Panc1 (cell line): ENCODE results near the gene ADAT1. TPM values are rescaled to one million over a fixed set of nuclear protein-coding genes. Genes with fewer than 3 reads are reported as not detected.

Experiments used
- ATAC-seq: fragments of 200-7000 bp; cut with Tn5 transposase; 2 replicates; pipeline ENCODE4 v1.9.1; 2020; ENCODE audit warnings: mild to moderate bottlenecking, moderate library complexity
- BruUV-seq: library from RNA; stranded (reverse); fragments of 400-500 nt; replicated peaks from 2 replicates; lab custom pipeline; 2021; lab: Mats Ljungman, UMichigan
- CTCF ChIA-PET: fragments of 300-600 bp; sonication (Branson Sonifier 250); formaldehyde crosslinking; loops from one replicate; lab custom pipeline; 2022; ENCODE audit warnings: antibody characterized with exemption; lab: Charles Lee
- POLR2A ChIA-PET: fragments of 300-600 bp; sonication (Branson Sonifier 250); formaldehyde crosslinking; loops from one replicate; lab custom pipeline; 2022; ENCODE audit warnings: antibody characterized with exemption; lab: Charles Lee
- DNase-seq: peaks from one replicate; pipeline ENCODE4 v3.0.0-alpha.2; 2010; ENCODE audit warnings: low read depth, low spot score
- H3K27ac ChIP-seq: 2 replicates; pipeline ENCODE4 v1.5.1; 2011; ENCODE audit warnings: mild to moderate bottlenecking, low read length, inconsistent platforms
- H3K27me3 ChIP-seq: fragments of 200-500 bp; sonication (Bioruptor generic); 2 replicates; pipeline ENCODE4 v1.6.0; 2014; ENCODE audit warnings: low read length, inconsistent platforms; ENCODE audit not compliant: control insufficient read depth, insufficient read depth
- H3K36me3 ChIP-seq: fragments of 200-500 bp; sonication (Bioruptor generic); 2 replicates; pipeline ENCODE4 v1.5.1; 2014; ENCODE audit warnings: inconsistent platforms, mild to moderate bottlenecking, low read length, moderate library complexity; ENCODE audit not compliant: control insufficient read depth, insufficient read depth
- H3K4me1 ChIP-seq: 2 replicates; pipeline ENCODE4 v1.5.1; 2011; ENCODE audit warnings: inconsistent platforms, mild to moderate bottlenecking, low read length, moderate library complexity; ENCODE audit not compliant: control insufficient read depth, insufficient read depth
- H3K4me3 ChIP-seq, 2 experiments: 2 replicates each; pipeline ENCODE4 v1.5.1; 2011 to 2012; ENCODE audit warnings: low read depth in 2 of 2, low read length in 2 of 2, mild to moderate bottlenecking in 2 of 2, inconsistent platforms in 1 of 2, moderate library complexity in 1 of 2
- H3K9me3 ChIP-seq: fragments of 200-500 bp; sonication (Bioruptor generic); 2 replicates; pipeline ENCODE4 v1.5.1; 2014; ENCODE audit warnings: low read depth, mild to moderate bottlenecking, inconsistent platforms, low read length, moderate library complexity; ENCODE audit not compliant: control insufficient read depth, insufficient read depth
- CTCF ChIP-seq: fragments of 450-650 bp; IDR thresholded peaks from 2 replicates; pipeline ENCODE4 v1.5.1; 2017; ENCODE audit warnings: mild to moderate bottlenecking
- POLR2AphosphoS5 ChIP-seq: IDR thresholded peaks from 2 replicates; pipeline ENCODE4 v1.6.1; 2012; ENCODE audit warnings: mild to moderate bottlenecking, low read depth, low read length, moderate library complexity
- SIN3A ChIP-seq: IDR thresholded peaks from 2 replicates; pipeline ENCODE4 v1.6.1; 2012; ENCODE audit warnings: low read depth, mild to moderate bottlenecking, low read length, moderate library complexity, borderline replicate concordance; ENCODE audit not compliant: insufficient read depth
- TCF7L2 ChIP-seq: IDR thresholded peaks from 2 replicates; pipeline ENCODE4 v1.6.1; 2011; ENCODE audit warnings: mild to moderate bottlenecking, low read depth, low read length, inconsistent platforms
- in situ Hi-C: cut with HindIII; loops from 2 replicates; pipeline ENCODE4 v1.10.0; 2016; ENCODE audit warnings: low sequenced_read_pairs, low pct_unique_long_range_greater_than_20kb
- intact Hi-C: fragments of 100-400 bp; cut with micrococcal nuclease; formaldehyde crosslinking; loops from one replicate; pipeline ENCODE4 v1.10.0; 2022; ENCODE audit not compliant: unreplicated experiment
- total RNA-seq: library from RNA; stranded (reverse); gene quantifications from one replicate; pipeline ENCODE4 v1.2.1, GENCODE V29; 2021; ENCODE audit not compliant: unreplicated experiment
- TF ChIP-seq, protein P1 (sequence below), 2 experiments: IDR thresholded peaks; 2 replicates each; pipeline ENCODE4 v1.6.1; 2011 to 2012; ENCODE audit warnings: low read depth in 2 of 2, control low read depth in 1 of 2, low read length in 1 of 2, mild to moderate bottlenecking in 1 of 2, moderate library complexity in 1 of 2; ENCODE audit not compliant: insufficient read depth in 1 of 2

ADAT1 gene
- total RNA-seq, 1 experiment from 2014 or later: 46.8 TPM

DNA sequence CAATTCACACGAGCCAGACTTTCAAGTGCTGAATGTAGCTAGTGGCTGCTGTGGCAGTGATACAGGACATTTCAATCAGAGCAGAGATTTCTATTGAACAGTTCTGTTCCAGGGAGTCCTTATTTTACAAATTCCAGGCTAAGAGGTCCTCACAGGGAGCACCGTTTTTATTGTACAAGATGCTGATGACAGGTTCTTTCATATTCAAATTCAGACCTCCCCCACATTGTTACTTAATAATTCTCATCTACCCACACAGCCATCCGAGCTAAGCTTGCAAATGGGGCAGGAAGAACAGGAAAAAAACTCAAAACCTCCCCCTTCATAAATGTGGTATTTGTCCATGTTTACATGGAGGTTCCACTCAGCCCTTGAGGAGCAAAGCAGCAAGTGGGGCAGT lies 47.1 kb downstream of the ADAT1 start:
- intact Hi-C loops: no loop called here
- CTCF ChIA-PET: no interaction called here
- Histone ChIP-seq H3K4me3 (no peak overlapping the region), H3K9me3 (no peaks in the 10 kb centered on the region), H3K36me3 (peaks cover 4% of the 10 kb centered on the region; the same call in 1 of the 2 replicates), H3K4me1 (no peaks in the 10 kb centered on the region), H3K27me3 (no peaks in the 10 kb centered on the region), H3K27ac (no peak overlapping the region)
- BruUV-seq: no TSS peak
- POLR2A ChIA-PET: no interaction called here
- DNase-seq: no peak
- TF ChIP-seq POLR2AphosphoS5: no peak
- no peak for TF ChIP-seq TCF7L2
- no peak for TF ChIP-seq SIN3A
- TF ChIP-seq, protein P1, sequence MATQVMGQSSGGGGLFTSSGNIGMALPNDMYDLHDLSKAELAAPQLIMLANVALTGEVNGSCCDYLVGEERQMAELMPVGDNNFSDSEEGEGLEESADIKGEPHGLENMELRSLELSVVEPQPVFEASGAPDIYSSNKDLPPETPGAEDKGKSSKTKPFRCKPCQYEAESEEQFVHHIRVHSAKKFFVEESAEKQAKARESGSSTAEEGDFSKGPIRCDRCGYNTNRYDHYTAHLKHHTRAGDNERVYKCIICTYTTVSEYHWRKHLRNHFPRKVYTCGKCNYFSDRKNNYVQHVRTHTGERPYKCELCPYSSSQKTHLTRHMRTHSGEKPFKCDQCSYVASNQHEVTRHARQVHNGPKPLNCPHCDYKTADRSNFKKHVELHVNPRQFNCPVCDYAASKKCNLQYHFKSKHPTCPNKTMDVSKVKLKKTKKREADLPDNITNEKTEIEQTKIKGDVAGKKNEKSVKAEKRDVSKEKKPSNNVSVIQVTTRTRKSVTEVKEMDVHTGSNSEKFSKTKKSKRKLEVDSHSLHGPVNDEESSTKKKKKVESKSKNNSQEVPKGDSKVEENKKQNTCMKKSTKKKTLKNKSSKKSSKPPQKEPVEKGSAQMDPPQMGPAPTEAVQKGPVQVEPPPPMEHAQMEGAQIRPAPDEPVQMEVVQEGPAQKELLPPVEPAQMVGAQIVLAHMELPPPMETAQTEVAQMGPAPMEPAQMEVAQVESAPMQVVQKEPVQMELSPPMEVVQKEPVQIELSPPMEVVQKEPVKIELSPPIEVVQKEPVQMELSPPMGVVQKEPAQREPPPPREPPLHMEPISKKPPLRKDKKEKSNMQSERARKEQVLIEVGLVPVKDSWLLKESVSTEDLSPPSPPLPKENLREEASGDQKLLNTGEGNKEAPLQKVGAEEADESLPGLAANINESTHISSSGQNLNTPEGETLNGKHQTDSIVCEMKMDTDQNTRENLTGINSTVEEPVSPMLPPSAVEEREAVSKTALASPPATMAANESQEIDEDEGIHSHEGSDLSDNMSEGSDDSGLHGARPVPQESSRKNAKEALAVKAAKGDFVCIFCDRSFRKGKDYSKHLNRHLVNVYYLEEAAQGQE (IDR thresholded peaks at IDR 0.05; ENCODE audit: insufficient read depth in 1 of 2, low read depth in 2 of 2, low read length in 1 of 2): no peak
- TF ChIP-seq CTCF: no peak
- in situ Hi-C loops: no loop called here
- ATAC-seq: no peak

- intact Hi-C loops: no loop called here
- H3K27ac ChIP-seq: no peak overlapping the region
- ATAC-seq (no peak), DNase-seq (no peak)
- peaks cover 4% of the 10 kb centered on the region; the same call in 1 of the 2 replicates for H3K36me3 ChIP-seq
- no peak overlapping the region for H3K4me3 ChIP-seq
- no TSS peak for BruUV-seq
- TF ChIP-seq TCF7L2 (no peak), POLR2AphosphoS5 (no peak), CTCF (no peak), SIN3A (no peak)
- TF ChIP-seq, protein P1 (IDR thresholded peaks at IDR 0.05; ENCODE audit: insufficient read depth in 1 of 2, low read depth in 2 of 2, low read length in 1 of 2): no peak
- in situ Hi-C loops: no loop called here
- H3K9me3 ChIP-seq: no peaks in the 10 kb centered on the region
- H3K27me3 ChIP-seq: no peaks in the 10 kb centered on the region
- CTCF ChIA-PET: no interaction called here
- no peaks in the 10 kb centered on the region for H3K4me1 ChIP-seq
- POLR2A ChIA-PET: interaction anchor here (0.6 kb wide), 1 partner anchor 972 kb away, joined by 4 read pairs; no protein-coding TSS in a partner anchor
Measured at GRCh38 chr16:75573955-75574354, 49.1 kb downstream of the ADAT1 start.
